ENCODE results near the gene CADM2.

CADM2 gene

GRCh38 chr3:85342915-85343314 is 384.1 kb downstream of the CADM2 start:
- peak; percentile 22 for DNase-seq

DNA sequence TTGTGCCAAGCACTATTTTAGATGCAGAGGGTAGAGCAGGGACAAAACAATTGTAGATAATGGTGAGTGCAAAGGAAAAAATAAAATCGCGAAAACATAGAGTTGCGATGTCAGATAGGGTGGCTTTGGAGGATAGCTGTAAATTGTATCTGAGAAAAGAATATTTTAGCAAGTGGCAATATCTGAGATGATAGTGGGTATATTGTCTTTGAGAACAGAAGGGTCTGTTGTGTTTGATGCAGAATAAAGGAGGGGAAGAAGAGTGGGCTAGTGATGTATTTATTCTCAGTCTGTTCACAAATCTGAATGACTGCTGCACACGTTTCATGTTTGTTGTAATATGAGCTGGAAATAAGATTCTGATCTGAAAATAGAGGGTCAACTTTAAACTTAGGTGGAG is 396.8 kb downstream of the CADM2 start:
- no peak for DNase-seq

- peak; percentile 15 for DNase-seq
These were observed 402.1 kb downstream of the CADM2 start for GRCh38 chr3:85360742-85361387.

DNA sequence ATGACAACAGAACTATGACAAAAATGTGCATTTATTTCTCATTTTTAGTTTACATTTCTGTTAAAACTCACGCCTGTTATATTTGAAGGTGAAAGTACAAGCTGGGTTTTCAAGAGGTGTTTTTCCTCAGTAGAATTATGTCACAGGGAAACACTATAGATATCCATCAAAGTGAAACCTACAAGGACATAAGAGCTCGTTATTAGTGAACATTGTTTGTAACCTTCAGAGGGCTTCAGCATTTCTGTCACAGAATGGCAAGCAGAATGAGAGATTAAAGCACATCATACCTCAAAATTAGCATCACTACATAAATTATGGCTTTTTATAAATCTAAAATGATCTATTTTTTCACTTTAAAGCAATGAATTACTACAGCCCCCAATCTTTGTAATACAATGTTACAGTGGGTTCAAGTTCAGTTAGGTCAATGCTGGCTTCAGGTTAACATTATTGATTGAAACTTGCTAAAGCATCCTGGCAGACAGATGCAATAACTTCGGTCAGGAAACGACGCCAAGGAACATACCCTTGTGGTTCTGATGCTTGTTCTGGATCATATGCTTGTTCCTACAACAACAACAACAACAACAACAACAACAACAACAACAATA is 405.6 kb downstream of the CADM2 start:
- no peak for DNase-seq

GRCh38 chr3:85370341-85370740 is 411.6 kb downstream of the CADM2 start:
- DNase-seq, result no peak

- DNase-seq, result no peak
These were observed 417.3 kb downstream of the CADM2 start for GRCh38 chr3:85376131-85376530.

- DNase-seq, result no peak
These were observed 418.3 kb downstream of the CADM2 start for GRCh38 chr3:85377115-85377514.

- no peak for DNase-seq
These were observed 425.6 kb downstream of the CADM2 start for GRCh38 chr3:85384372-85384771.

DNA sequence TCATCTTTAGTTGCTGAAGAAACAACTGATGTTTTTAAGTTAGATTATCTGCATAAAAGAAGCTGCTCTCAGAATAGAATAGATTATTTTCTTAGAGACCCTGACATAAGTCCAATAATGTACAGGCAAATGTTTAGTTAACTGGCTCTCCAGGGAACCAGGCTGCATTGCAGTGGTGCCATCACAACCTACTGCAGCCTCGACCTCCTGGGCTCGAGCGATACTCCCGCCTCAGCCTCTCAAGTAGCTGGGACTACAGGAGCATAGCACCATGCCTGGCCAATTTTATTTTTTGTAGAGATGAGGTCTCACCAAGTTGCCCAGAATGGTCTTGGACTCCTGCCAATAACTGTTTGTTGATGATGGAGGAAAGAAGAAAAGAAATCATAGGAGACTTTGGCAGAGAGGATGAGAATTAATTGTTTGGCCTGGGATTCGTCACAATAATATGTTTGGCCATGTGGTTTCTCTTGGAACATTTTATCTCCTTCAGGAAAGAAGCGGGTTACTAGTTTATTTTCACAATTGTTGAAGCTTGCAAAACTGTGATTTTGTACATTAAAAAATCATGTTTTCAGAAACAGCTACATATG is 429.2 kb downstream of the CADM2 start:
- DNase-seq, result no peak

DNA sequence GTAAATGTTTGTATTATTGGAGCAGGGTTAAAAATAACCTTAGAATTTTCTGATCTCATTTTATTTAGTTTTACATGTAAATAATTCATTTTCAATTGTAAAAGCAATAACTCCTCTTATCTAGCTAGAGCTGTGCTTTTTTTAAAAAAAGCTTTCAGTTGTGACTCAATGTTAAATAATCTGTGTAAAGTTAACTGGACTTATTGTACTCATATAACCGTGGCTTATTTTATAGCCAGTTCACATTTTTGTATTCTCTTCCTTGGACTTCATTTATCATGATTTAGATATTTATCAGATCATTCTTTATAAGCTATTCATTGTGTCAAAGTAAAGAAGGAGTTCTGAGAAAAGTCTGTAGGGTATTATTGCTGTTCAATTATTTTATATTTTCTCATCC is 435.6 kb downstream of the CADM2 start:
- no peak for DNase-seq

GRCh38 chr3:85397434-85397833 is 438.6 kb downstream of the CADM2 start:
- DNase-seq, result no peak

DNA sequence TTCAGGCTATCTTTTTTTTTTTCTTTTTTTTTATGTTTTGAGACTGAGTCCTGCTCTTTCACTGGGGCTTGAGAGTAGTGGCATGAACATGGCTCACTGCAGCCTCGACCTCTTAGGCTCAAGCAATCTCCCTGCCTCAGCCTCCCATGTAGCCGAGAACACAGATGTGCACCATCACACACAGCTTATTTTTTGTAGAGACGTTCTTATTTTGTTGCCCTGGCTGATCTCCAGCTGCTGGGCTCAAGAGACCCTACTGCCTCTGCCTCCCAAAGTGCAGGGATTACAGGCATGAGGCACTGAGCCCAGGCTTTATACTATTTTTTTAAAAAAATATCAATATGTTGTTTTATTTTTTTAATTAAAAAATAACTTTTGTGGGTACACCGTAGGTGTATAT is 467.3 kb downstream of the CADM2 start:
- DNase-seq, result no peak

DNA sequence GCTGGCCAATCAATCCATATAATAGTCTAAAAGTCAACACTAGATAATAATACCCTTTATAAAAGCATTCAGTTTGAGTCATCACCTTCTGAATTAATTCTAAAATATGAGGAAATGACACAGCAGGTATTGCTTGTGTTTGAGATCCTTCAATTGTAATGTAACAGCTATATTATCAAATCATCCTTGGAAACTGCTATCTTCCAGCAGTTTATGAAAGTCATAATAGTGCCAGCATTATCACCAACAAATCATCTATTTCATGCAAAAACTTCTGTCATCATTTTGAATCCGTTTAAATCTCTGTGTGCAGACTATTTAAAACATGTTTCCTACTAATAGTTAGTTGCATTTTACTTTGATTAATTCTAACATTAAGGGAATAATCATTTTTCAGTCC is 468.7 kb downstream of the CADM2 start:
- DNase-seq, result no peak

GRCh38 chr3:85432081-85432480 is 473.3 kb downstream of the CADM2 start:
- no peak for DNase-seq

DNA sequence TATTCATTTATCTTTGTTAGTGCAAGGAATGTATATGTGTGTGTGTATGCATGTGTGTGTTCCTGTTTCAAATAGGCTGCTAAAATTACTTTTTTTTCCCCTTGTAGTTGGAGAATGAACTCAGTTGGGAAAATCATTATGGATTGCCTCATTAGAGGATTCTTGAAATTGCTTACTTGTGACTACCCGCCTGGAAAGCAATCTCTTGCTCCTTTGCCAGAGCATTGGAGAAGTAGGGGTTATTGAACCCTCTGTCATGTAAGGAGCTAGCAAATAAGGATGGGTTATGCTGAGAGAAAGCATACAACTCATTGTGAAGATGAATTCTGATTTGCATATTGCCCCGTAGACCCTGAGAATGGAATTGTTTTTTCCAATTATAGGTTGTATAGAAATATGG is 474.5 kb downstream of the CADM2 start:
- no peak for DNase-seq

DNA sequence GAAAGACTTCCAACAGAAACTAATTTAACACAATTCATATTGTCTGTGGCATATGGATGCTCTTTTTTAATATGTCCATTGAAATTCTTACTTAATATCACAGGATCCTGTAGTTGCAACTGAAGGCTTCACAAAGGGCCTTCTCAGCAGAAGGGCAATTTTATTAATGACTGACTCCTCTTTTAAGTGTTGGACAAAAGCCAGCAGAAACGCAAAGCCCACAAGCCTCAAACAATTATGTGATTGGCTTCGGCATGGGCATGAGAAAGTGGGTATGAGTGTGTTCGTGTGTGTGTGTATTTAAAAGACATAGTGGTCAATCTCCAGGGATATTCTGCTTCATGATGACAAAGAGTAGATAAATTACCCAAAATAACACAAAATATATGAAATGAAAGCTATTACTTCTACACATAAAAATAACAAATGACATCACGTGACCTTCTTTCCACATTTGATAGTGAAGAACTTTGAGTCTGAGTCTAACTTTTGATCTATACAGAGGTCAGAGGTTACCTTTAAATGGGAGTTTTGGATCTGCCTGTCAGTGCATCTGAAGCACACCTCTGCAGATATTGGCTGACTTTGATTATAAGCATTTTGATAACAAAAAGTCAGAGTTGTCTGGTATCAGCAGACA is 496.9 kb downstream of the CADM2 start:
- no peak for DNase-seq

- DNase-seq, result no peak
These were observed 515.5 kb downstream of the CADM2 start for GRCh38 chr3:85474241-85474640.

DNA sequence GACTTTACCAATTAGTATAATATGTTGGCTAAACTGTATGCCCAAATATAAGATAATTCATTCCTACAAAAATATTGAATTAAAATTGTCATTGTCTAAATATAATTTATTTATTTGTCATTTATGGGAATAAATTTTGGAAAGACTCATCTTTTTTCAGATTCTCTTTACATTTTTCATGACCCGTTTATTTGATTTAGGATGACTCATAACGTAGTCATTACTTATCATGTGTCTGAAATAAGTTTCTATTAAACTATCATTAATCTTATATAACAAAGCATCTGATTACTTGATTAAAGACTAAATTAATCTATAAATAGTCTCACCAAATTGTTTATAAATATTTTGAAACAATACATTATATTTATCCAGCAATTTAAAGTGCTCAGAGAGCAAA is 516.6 kb downstream of the CADM2 start:
- DNase-seq, result no peak

GRCh38 chr3:85476891-85477495 is 518.2 kb downstream of the CADM2 start:
- DNase-seq, result no peak

DNA sequence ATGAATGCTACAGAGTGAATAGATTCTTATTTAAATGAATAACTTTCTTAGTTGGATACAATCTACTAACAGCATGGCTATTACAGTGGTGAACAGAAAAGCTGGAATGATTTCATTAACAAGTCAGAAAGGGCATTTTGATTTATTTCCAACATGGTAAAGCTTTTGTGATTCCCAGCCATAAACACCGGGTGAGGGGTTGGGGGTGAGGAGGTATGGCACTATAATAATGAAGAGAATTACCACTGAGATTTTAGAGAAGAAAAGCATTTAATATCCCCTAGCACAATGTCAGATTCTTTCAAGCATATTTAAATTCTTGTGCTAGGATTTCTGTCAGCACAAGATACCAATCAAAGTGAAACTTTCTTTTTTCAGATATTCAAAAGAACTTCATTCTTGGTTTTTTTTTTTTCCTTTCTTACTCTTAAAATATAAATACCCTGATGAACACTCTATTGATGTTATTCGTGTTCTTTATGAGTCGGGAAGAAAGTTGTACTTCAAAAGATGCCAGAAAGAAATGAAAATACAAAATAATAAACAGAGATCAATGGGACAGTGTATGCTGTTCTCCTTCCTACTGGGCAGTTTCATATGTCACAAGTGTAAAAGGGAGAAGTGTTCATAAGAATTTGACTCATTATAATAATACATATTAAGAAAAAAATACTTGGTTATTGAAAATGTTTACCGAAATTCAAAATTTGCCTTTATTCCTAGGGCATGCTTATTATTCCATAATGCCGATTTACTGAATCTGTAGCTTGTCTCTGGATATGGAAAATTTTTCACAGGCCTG is 522.8 kb downstream of the CADM2 start:
- no peak for DNase-seq

DNA sequence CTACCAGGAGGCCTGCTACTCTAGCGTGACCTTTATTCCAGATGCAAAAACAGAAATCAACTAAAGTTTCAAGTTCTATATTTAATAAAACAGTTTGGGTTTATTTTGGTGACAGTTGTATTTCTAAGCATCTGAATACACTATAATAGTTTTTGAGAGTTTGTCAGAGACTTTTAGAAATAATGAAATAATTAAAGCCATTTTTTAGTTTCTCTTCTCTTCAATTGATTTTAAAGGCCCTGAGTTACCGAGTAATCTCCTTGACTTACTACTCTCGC is 523.4 kb downstream of the CADM2 start:
- no peak for DNase-seq

GRCh38 chr3:85483986-85484385 is 525.2 kb downstream of the CADM2 start:
- no peak for DNase-seq

- DNase-seq, result no peak
These were observed 528.6 kb downstream of the CADM2 start for GRCh38 chr3:85487375-85487774.
